Progenitor cell of endocrine pancreas (in vitro differentiated cells): Measurements from ENCODE around the gene PPID. TPM values are rescaled to one million over a fixed set of nuclear protein-coding genes. Genes with fewer than 3 reads are reported as not detected.
"Not testable (repeated sequence)": the region's sequence is repeated elsewhere in the genome, so short reads cannot be mapped to it uniquely, and the experiment has no call there.

ENCODE experiments used
- DNase-seq: peaks from one replicate; pipeline ENCODE4 v3.0.0; 2021; ENCODE audit warnings: low spot score; ENCODE audit not compliant: unreplicated experiment
- H3K27ac Mint-ChIP-seq: 2 replicates; pipeline ENCODE4 v1.8.0; 2021; ENCODE audit warnings: mild to moderate bottlenecking, moderate library complexity, mixed read lengths
- H3K27me3 Mint-ChIP-seq: 2 replicates; pipeline ENCODE4 v1.8.0; 2021; ENCODE audit warnings: mixed read lengths
- H3K36me3 Mint-ChIP-seq: 2 replicates; pipeline ENCODE4 v1.8.0; 2022; ENCODE audit warnings: mixed read lengths; ENCODE audit not compliant: insufficient read depth
- H3K4me1 Mint-ChIP-seq: 2 replicates; pipeline ENCODE4 v1.8.0; 2021; ENCODE audit warnings: low read depth, mixed read lengths
- H3K4me3 Mint-ChIP-seq: 2 replicates; pipeline ENCODE4 v1.8.0; 2021; ENCODE audit warnings: low read depth, mild to moderate bottlenecking, moderate library complexity, mixed read lengths
- H3K9me3 Mint-ChIP-seq: 2 replicates; pipeline ENCODE4 v1.8.0; 2021; ENCODE audit warnings: low read depth, mixed read lengths
- CTCF ChIP-seq: fragments of 200-600 bp; sonication (generic); IDR thresholded peaks from one replicate; pipeline ENCODE4 v1.5.0; 2021; ENCODE audit warnings: antibody characterized with exemption, mild to moderate bottlenecking; ENCODE audit not compliant: unreplicated experiment
- total RNA-seq: library from RNA; stranded (reverse); gene quantifications from 2 replicates; pipeline ENCODE4 v1.2.1, GENCODE V29; 2021

Gene PPID
- total RNA-seq, 1 donor from 2014 or later, result 49.2 TPM

- Mint-ChIP-seq H3K27ac (no peak overlapping the region), H3K4me3 (no peak overlapping the region), H3K36me3 (no peaks in the 10 kb centered on the region), H3K27me3 (no peaks in the 10 kb centered on the region), H3K9me3 (peaks cover 22% of the 10 kb centered on the region), H3K4me1 (peaks cover 2% of the 10 kb centered on the region)
- TF ChIP-seq CTCF, result no peak
- DNase-seq, result no peak
These were observed 37.7 kb upstream of the PPID start for GRCh38 chr4:158760866-158761265.

GRCh38 chr4:158759539-158759938 is 36.3 kb upstream of the PPID start:
- H3K36me3 Mint-ChIP-seq, H3K27me3 Mint-ChIP-seq, H3K27ac Mint-ChIP-seq, H3K4me3 Mint-ChIP-seq, H3K4me1 Mint-ChIP-seq, DNase-seq: not testable (repeated sequence)
- H3K9me3 Mint-ChIP-seq, result peaks cover 22% of the 10 kb centered on the region

GRCh38 chr4:158758703-158759102 is 35.5 kb upstream of the PPID start:
- Mint-ChIP-seq H3K27me3 (no peaks in the 10 kb centered on the region), H3K27ac (no peak overlapping the region), H3K4me1 (peaks cover 2% of the 10 kb centered on the region), H3K4me3 (no peak overlapping the region), H3K36me3 (no peaks in the 10 kb centered on the region), H3K9me3 (peaks cover 22% of the 10 kb centered on the region)
- no peak for TF ChIP-seq CTCF
- no peak for DNase-seq

- H3K27ac Mint-ChIP-seq, result no peak overlapping the region
- H3K4me3 Mint-ChIP-seq, result no peak overlapping the region
- no peak for DNase-seq
- H3K9me3 Mint-ChIP-seq, result peaks cover 22% of the 10 kb centered on the region
- peaks cover 2% of the 10 kb centered on the region for H3K4me1 Mint-ChIP-seq
- TF ChIP-seq CTCF, result no peak
- no peaks in the 10 kb centered on the region for H3K27me3 Mint-ChIP-seq
- H3K36me3 Mint-ChIP-seq, result no peaks in the 10 kb centered on the region
These were observed 34.9 kb upstream of the PPID start for GRCh38 chr4:158758142-158758541.

GRCh38 chr4:158756588-158756987 is 33.4 kb upstream of the PPID start:
- Mint-ChIP-seq H3K36me3 (no peaks in the 10 kb centered on the region), H3K9me3 (peaks cover 22% of the 10 kb centered on the region), H3K4me1 (peaks cover 2% of the 10 kb centered on the region), H3K27ac (no peak overlapping the region), H3K27me3 (no peaks in the 10 kb centered on the region), H3K4me3 (no peak overlapping the region)
- no peak for DNase-seq
- no peak for TF ChIP-seq CTCF

- H3K27ac Mint-ChIP-seq, H3K27me3 Mint-ChIP-seq, DNase-seq, H3K4me1 Mint-ChIP-seq, H3K4me3 Mint-ChIP-seq, H3K36me3 Mint-ChIP-seq: not testable (repeated sequence)
- H3K9me3 Mint-ChIP-seq, result peaks cover 22% of the 10 kb centered on the region
These were observed 32.6 kb upstream of the PPID start for GRCh38 chr4:158755819-158756218.
